ENCODE results near the gene AUTS2.

Gene AUTS2

DNA sequence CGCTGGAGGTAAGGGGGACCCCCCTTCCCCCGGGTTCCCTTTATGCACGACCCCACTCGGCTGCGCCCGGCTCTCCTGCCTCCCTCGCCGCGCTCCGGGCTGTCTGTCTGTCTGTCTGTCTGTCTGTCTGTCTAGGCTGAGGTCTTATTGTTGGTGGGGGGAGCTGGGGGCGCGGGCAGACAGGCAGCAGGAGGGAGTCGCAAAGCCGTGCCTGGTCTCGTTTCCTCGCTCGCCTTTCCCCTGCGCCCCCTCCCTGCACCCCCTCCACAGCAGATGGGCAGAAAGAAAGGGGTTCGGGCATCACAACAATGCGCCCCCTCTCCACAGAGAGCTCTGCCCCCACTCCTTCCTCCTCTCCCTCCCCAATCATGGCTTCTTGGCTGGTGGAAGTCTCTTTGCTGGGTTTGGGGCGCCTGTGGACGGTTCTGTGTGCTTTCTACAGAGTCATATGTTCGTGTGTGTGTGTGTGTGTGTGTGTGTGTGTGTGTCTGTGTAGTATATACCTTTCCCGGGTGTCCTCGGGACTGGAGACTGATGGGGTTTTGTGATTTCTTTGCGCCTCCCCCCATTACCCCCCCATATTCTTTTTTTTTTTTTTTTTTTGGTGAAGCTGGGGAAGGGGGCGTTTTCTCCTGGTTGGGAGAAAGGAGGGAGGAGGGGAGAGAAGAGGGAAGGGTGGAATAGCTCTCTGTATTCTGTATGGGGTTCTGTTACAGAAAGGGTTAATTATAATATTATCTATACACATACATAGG, 1.9 kb downstream of the AUTS2 start:
- DNase-seq (ENCODE audit: low read depth), result no peak

- no peak for DNase-seq (ENCODE audit: low read depth)
Measured at GRCh38 chr7:69600710-69601519, 2.6 kb downstream of the AUTS2 start.

- no peak for DNase-seq (ENCODE audit: low read depth)
Measured at GRCh38 chr7:69602522-69602921, 4.2 kb downstream of the AUTS2 start.

DNA sequence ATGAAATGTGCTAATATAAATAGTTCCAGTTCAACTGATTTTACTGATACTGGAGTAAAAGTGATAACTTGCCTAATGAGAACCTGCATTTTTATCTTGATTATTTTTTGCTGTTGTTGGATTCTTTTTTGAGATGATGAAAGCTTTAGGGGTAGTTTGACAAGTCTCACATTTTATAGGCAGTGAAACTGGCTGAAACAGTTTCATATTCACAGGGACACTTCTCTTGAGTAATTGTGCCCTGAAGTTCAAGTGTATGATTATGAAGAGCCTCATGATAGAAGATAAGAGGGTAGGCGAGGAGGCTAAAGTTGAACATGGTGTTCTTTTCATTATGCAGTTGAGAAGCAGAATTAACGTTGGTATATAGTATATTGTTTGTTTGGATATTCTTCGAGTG, 5.1 kb downstream of the AUTS2 start:
- no peak for DNase-seq (ENCODE audit: low read depth)

DNA sequence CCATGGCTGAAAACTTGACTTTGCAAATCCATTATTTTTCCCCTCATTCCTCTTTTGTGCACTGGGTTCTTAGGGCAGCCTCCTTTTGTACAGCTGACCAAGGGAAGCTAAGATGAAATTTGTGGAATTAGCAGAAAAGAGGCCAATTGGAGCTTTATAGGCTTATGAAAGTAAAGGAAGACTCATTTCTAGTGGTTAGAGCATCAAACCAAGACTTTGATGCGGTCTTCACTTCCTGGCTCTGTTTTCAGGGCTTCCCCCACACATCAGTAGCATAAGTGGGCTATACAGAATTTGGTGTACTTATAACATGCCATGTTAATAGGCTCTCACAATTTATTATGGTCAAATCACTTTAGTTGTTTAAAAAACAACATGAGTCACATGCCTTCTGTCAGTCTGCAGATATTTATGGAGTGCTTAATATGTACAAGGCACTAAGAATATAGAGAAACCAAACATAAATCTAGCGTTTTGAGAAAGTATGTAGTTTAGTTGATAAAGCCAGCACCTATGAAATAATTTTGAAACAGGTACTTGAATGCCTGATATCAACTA, 5.7 kb downstream of the AUTS2 start:
- no peak for DNase-seq (ENCODE audit: low read depth)

DNA sequence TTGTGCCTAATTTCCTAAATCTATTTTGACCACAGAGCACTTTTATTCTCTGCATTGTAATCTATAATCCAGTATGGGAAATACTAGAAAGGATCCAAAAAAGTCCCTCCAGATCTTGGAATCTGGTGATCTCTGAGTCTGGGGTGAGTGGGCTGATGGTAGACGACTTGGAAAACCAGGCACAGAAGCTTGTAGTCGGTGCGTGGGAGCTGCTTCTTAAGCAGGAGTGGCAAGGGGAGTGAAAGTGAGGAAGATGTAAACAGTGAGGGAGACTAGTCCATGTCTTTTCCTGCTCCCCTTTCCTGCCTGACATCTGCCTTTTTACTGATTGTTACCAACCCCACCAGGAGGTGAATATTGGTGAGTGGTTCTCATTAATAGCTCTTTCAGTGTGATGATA, 6.8 kb downstream of the AUTS2 start:
- no peak for DNase-seq (ENCODE audit: low read depth)

GRCh38 chr7:69605546-69605945, 7.3 kb downstream of the AUTS2 start:
- no peak for DNase-seq (ENCODE audit: low read depth)

GRCh38 chr7:69608049-69608448, 9.8 kb downstream of the AUTS2 start:
- DNase-seq (ENCODE audit: low read depth), result no peak

DNA sequence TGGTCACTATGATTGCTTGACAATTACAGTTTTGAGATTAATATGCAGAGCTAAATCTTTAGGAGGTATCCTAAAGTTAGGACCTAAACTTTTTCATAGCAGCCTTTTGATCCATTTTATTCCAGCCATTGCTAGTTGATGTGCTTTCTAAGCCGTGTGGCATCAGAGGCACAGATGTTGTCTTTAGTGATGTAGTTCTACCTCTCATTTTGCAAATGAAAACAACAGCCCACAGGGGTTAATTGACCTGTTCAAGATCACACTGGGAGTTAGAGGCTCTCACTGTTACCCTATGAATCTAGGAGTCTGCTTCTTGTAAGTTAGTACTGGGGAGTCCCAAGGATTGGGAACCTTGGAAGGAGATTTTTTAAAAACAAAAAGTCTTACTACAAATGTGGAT, 10.6 kb downstream of the AUTS2 start:
- no peak for DNase-seq (ENCODE audit: low read depth)

DNA sequence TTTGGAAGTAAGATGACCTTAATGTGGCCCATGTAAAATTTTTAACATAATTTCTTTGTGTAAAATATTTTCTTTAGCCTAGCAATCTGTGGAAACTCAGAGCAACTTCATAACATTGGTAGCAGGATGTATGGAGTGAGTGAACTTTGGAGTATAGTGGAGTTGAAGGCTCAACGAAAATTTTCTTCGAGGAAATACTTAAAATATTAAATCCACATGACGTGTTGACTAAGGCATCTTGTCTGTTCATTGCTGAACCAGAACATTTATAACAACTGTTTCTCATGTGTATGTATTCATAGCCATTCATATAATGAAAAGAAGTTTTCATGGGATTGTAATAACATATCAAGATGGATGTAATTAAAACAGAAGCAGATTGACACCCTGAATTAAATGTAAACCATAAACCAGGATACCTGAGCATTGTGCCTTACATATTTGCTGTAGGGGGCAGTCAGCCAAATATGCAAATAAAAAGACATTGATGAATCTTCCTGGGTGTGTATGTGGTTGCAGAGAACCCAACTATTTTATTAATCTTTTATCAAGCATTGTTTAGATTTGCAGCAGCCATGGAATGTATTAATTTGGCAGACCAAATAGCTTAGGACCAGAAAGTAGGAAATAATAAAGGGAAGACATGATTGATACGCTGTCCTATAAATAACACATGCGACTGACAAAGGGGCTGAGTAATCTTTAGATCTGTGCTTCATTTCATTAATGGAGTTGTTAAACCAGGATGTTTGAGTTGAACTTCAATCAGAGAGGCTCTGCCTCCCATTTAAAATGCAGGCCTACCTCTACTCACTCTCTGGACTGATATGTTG, 11.5 kb downstream of the AUTS2 start:
- no peak for DNase-seq (ENCODE audit: low read depth)

- DNase-seq (ENCODE audit: low read depth), result no peak
Measured at GRCh38 chr7:69610374-69611084, 12.3 kb downstream of the AUTS2 start.

DNA sequence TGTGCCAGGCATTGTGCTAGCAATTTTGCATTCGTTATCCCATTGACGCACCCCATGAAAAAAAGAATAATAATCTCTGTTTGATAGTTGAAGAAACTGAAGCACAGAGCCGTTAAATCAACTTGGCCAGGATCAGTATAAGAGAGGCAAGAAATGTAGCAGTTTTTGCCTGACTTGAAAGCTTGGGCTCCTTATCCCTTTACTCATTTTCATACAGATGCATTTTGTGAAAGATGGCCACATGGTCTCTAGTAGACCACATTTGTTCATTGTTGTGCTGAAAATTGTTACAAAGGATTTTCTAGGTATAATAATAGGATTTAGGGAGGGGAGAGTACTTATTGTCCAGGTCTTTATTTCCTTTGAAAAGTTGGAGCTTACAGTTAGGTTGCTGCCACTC, 14.7 kb downstream of the AUTS2 start:
- no peak for DNase-seq (ENCODE audit: low read depth)

GRCh38 chr7:69613846-69614245, 15.6 kb downstream of the AUTS2 start:
- DNase-seq (ENCODE audit: low read depth), result no peak

DNA sequence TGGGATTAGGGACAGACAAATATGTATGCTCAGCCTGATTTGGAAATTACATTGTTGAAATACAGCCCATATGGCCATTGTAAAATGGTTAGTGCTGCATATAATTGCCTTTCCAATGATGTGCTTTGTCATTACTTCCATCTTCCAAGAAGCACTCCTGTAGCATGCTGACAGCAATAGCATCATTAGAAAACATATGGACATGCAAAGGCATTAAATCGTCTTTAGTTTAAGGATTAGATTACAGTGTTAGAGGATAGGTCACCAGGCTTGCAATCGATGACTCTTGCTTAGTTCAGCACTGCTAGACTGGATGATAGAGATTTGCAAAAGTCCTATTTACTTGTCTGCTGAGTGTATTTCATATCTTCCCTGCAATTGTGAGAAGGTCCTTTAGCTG, 17.4 kb downstream of the AUTS2 start:
- DNase-seq (ENCODE audit: low read depth), result no peak

DNA sequence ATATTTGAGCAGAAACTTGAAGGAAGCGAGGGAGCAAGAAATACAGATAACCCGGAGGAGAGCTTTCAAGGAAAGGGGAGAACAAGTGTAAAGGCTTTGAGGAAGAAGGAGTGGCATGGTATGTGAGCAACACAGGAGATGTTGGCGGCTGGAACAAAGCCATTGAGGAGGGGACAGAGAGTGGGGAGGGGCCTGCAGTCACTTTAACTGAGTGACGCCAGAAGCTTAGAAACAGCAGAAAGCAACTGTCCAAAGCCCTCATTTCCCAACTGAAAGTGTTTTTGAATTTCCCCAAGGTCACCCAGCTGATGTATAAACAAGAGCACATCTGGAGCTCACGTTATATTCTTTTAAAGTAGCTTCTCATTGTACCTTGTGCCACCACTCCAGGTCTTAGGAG, 19.1 kb downstream of the AUTS2 start:
- no peak for DNase-seq (ENCODE audit: low read depth)

DNA sequence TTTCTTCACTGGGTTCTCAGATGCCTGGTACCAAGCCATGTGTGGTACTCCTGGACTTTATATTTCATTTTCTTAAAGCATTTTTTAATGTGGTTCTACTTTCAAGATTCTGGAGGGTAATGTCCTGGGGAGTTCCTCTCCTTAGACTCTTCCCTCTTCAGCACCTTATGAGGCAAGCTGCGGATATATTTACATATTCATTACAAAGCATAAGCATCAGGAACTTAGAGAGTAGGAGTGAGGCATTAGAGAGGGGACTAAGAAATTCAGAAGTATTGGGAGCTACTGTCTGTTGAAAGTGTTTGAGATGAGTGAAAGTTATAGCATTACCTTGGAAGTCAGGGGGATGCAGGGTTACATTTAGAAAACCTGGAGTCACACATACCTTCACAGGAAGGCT, 20.8 kb downstream of the AUTS2 start:
- no peak for DNase-seq (ENCODE audit: low read depth)

- DNase-seq (ENCODE audit: low read depth), result no peak
Measured at GRCh38 chr7:69619635-69620034, 21.4 kb downstream of the AUTS2 start.

DNA sequence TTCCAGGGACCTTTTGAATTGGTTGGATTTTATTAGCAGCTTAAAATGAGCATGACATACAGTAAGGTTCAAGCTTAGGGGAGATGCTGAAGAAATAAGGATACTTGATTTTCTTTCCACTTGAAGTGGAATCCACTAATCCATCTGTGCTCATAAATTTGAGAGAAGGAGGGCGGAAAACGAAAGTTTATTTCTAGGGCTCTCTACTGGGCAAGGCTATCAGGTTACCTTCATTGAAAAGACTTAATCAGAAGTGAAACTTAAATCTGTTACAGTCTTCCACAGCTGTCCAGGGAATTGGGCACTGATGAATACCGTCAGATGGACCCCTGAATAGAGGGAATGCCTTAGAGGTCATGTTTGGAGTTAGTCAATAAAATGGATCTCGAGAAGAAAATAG, 21.8 kb downstream of the AUTS2 start:
- no peak for DNase-seq (ENCODE audit: low read depth)

DNA sequence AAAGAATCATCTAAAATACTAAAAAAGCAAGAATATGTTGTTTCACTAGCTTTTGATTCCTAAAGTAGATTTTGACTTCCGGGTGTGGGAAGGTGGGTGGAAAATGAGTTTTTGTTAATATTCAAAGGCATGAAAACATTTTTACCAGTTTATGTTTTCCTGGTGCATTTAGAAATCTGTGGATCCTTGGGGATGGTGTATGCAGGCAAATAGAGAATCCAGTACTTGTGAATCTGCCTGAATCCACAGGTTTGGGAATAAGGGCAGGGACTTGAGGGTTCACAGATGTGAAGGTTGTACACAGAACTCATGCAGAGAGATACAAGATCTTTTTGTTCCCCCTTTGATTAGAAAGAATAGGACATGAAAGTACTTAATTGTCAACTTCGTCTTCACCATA, 22.4 kb downstream of the AUTS2 start:
- DNase-seq (ENCODE audit: low read depth), result no peak

DNA sequence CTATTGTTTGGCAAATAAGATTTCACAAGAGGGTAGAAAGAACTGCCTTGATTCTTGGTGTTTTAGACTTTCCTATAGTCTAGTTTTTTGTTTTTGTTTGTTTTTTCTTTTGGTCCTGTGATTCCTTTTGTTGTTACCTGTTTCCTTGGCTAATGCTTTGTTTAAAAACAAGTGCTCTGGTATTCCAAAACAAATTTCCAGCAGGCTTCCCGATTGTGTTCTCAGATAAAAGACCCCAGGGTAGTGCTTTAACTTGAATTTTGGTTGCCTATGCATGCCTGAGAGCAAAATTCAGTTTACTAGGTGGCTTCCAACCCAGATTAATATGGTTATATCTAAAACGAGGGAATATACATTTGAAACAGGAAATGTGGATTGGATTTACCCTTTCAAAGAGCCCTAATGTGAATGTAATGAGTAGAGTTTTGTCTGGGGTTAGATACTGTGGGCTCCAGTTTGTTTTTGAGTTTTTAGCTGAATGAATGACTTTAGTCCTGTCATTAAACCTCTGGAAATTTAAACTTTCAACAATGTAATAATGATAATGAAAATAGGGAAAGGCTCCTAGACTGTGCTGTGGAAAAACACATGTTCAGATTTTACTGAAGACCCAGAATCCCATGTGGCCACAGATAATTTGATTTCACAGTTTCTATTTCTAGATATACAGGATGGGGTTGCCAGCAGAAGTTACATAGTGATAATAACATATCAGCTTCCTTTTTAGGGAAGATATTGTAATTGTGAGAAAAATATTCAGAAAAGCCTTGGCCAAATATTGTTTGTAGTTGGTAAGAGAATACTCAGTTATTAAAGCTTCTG, 23.9 kb downstream of the AUTS2 start:
- no peak for DNase-seq (ENCODE audit: low read depth)

DNA sequence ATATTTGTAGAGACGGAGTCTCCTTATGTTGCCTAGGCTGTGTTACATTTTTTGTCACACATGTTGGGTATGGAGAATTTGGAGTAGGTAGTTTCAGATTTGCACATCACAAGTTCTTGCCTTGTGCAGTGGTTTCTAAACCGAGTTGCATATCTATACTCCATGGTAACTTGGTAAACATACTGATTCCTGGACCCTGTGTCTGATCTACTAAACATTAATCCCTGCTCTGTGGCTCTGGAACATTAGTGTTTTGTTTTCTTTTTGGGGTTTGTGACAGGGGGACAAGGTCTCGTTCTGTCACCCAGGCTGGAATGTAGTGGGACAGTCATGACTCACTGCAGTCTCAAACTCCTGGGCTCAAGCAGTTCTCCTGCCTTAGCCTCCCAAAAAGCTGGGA, 24.7 kb downstream of the AUTS2 start:
- DNase-seq (ENCODE audit: low read depth), result no peak
